Stomach (tissue), 4 donors: Measurements from ENCODE around the gene AGMO.

Experiments
- CTCF ChIP-seq, 7 experiments: fragments of 450-650 bp in 4 of 7; fragments of 200-600 bp in 3 of 7; sonication (generic) in 3 of 7; IDR thresholded peaks; one replicate each; pipeline ENCODE4 v1.5.1; 2016 to 2019; ENCODE audit warnings: antibody characterized with exemption in 7 of 7, control low read depth in 2 of 7, mild to moderate bottlenecking in 1 of 7
- EP300 ChIP-seq: sonication (generic); formaldehyde crosslinking; IDR thresholded peaks from one replicate; pipeline ENCODE4 v1.6.1; 2017; ENCODE audit warnings: antibody characterized with exemption
- POLR2A ChIP-seq, 4 donors: fragments of 450-650 bp; IDR thresholded peaks; one replicate each; pipeline ENCODE4 v1.6.1; 2016; ENCODE audit warnings: antibody characterized with exemption in 4 of 4, control low read depth in 2 of 4, mild to moderate bottlenecking in 1 of 4, moderate library complexity in 1 of 4
- POLR2AphosphoS5 ChIP-seq, 3 donors: sonication (generic); formaldehyde crosslinking; IDR thresholded peaks; one replicate each; pipeline ENCODE4 v1.6.1; 2016; ENCODE audit warnings: antibody characterized with exemption in 3 of 3

GRCh38 chr7:15214976-15215375 is 346.8 kb downstream of the AGMO start:
- TF ChIP-seq POLR2AphosphoS5 (IDR thresholded peaks at IDR 0.05): no peak
- TF ChIP-seq CTCF (IDR thresholded peaks at IDR 0.05): no peak
- TF ChIP-seq POLR2A (IDR thresholded peaks at IDR 0.05): no peak
- no peak for TF ChIP-seq EP300
